Midbrain (tissue), 1 donor: ENCODE data around the gene NOS1AP.

Experiments
- DNase-seq: peaks from one replicate; lab custom pipeline; 2025; lab: John Stamatoyannopoulos, UW

Gene NOS1AP

DNA sequence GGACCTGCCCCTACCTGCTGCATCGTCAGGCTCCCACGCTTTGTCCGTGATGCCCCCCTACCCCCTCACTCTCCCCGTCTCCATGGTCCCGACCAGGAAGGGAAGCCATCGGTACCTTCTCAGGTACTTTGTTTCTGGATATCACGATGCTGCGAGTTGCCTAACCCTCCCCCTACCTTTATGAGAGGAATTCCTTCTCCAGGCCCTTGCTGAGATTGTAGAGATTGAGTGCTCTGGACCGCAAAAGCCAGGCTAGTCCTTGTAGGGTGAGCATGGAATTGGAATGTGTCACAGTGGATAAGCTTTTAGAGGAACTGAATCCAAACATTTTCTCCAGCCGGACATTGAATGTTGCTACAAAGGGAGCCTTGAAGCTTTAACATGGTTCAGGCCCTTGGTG, 298.3 kb downstream of the NOS1AP start:
- DNase-seq: no peak

- no peak for DNase-seq
Measured at GRCh38 chr1:162368451-162368850, 299.0 kb downstream of the NOS1AP start.

DNA sequence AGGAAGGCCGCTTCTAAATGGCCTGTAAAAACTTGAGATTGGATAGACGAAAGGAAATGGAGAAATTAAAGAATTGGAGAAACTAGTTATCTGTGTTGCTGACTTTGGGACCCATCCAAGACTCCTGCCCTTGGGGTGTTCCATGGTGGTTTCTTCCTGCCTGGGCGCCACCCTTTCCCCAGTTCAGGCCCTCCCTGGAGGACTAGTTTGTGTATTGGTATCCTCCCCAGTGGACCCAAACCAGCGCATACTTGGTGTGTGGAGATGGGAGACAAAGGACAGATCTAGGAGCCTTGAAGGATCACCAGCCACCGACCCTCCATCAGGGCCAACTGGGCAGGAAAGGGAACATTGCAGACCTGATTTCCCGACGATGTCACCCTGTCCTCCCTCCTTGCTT, 300.1 kb downstream of the NOS1AP start:
- no peak for DNase-seq

GRCh38 chr1:162370161-162370560, 300.7 kb downstream of the NOS1AP start:
- no peak for DNase-seq

DNA sequence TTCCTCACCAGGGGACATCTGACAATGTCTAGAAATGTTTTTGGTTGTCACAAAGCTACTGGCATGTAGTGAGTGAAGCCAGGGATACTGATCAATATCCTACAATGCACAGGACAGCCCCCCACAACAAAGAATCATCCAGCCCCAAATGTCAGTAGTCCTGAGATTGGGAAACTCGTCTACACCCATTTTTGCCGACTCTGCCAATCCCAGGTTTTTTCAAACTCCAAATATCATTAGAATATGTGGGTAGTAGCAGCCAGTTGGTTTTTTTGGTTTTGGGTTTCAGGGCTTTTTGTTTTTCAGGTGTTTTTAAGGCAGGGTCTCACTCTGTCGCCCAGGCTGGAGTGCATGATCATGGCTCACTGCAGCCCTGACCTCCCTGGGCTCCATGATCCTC, 301.2 kb downstream of the NOS1AP start:
- DNase-seq: no peak

DNA sequence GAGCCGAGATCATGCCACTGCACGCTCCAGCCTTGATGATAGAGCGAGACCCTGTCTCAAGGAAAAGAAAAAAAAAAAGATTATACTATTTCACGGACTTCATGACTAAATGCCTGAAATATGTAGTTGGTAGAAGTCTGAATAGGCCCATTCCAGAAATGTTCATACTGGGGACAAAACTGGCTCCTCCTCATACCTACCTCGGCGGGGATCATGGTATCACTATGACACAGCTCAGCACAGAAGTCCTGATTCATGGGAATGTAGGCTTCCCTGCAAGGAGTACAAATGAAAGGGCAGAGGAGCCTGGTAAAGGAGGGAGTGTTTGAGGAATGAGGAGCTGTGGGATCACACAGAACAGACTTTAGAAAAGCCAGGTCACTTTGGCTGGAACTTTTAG, 302.1 kb downstream of the NOS1AP start:
- no peak for DNase-seq

DNA sequence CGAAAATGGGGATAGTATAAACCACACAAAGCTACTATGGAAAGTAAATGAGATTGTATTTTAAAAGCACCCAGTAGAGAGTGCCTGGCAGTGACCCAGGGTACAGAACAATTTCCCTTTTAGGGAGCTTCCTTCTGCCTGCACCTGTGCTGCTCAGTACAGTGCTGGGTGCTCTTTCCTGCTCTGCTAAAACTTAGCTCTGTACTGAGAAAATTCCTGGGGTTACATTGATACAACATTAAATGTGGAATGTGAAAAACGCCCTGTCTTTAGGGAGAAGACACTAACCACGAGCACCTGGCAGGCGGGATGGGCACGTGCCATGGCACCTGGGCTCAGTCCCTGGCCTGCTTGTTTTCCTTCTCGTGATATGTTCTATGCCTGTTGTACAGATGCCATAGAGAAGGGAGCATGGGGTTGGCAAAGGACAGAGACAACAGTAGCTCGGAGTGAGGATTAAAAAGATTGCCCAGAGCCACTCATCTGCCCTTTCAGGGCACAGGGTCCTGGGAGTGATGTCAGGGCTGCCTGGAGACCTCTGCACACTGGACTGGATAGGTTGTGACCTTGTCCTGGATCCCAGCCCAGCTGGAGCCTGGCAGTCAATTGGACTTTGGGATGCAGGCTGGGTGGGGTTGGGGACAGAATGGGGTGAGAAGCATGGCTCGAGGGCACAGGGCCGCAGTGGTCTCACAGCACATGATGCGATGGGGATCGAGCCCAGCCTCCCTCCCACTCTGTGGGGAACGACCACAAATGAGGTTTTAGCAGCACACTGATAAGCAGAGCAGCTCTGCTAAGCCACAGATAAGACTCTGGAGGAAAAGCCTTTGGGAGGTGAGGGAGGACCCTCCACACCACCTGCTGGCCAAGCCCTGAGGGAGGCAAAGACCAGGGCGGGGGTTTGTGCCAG, 302.9 kb downstream of the NOS1AP start:
- no peak for DNase-seq

DNA sequence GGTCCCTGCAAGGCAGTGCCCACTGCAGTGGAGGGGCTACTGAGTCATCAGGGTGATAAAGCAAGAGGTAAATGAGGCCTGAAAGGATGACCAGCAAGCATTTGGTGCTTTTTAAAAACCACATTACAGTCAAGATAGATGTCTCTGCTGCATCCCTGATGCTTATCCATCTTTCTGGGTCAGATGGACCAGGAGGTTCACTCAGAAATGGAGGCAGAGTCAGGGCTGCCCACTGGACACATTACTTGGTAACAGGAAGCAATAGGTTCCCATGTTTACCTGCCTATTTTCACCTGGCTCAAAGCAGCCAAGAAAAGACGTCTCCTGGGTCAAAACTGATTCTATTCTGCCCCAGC, 303.6 kb downstream of the NOS1AP start:
- DNase-seq: no peak

GRCh38 chr1:162373541-162374260, 304.2 kb downstream of the NOS1AP start:
- DNase-seq: no peak

DNA sequence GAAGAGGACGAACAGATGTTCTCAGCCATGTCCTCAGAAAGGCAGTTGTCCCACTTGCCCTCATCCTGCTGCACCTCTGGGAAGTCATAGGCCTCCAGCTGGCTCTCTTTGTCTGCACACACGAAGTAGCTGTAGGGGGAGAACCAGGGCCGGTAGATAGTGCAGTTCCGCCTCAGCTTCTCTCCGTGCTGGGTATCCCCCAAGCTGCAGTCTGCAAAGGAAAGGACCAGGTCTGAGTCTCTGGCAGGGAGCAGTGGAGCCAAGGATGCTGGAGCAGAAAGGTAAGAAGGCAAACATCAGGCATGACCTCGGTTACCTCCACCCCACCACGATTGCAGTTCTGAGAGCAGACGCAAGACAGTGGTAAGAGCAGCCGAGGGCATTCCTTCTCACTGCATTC, 304.9 kb downstream of the NOS1AP start:
- DNase-seq: no peak

GRCh38 chr1:162375463-162375862, 306.0 kb downstream of the NOS1AP start:
- no peak for DNase-seq

GRCh38 chr1:162376691-162377090, 307.2 kb downstream of the NOS1AP start, which contains the start of gene SPATA46:
Gene SPATA46, minus strand, starts transcription at chr1:162376854. Its CDS starts 64 bp downstream, at chr1:162376790.
- no peak for DNase-seq

- DNase-seq: no peak
Measured at GRCh38 chr1:162380061-162380846, 310.8 kb downstream of the NOS1AP start.

DNA sequence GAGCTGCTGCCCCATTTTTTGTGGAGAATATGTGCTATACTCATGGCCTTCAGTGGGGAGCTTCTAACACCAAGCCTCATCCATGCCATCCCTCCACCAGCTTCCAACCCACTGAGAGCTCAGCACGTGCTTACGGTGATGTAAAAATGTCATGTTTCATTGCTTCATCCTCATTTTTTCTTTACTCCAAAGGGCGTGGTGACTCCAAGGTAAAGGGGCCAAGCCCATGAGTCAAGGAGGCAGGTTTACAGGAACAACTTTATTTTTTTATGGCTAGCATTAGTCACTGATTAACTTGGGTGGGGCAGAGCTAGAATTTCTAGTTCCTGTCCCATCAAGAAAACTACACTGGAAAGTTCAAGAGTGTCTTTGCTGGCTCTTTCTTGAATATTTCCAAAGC, 311.9 kb downstream of the NOS1AP start, which contains the start of gene C1orf226:
Gene C1orf226, plus strand, starts transcription at position 346 of the 400 bp plus-strand sequence. CDS start 174 bp downstream, outside the sequence.
- no peak for DNase-seq

DNA sequence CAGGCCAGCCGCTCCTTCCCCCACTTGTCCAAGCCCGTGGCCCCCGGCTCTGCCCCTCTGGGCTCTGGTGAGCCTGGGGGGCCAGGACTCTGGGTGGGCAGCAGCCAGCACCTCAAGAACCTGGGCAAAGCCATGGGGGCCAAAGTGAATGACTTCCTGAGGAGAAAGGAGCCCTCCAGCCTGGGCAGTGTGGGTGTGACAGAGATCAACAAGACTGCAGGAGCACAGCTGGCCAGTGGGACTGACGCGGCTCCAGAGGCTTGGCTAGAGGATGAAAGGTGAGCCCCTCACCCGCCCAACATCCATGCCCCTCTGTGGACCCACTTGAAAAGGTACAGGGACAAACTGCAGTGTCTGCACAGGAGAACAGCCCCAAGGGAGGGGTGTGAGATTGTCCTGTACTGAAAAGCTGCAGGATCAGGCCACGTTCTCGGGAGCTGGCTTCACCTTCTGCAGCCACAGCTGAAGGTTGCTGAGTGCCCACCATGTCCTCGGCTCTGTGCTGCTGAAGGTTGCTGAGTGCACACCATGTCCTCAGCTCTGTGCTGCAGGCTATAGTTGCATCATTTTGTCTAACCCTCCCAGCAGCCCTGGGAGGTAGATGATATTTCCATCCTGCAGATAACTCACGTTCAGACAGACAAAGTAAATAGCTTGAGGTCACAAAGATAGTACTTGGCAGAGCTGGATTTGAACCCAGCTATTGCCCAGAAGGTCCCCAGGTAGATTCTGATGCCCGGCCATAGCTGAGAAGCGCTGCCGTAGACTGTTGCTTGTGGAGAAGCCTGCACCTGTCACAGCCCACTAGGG, 312.7 kb downstream of the NOS1AP start:
- DNase-seq: no peak

DNA sequence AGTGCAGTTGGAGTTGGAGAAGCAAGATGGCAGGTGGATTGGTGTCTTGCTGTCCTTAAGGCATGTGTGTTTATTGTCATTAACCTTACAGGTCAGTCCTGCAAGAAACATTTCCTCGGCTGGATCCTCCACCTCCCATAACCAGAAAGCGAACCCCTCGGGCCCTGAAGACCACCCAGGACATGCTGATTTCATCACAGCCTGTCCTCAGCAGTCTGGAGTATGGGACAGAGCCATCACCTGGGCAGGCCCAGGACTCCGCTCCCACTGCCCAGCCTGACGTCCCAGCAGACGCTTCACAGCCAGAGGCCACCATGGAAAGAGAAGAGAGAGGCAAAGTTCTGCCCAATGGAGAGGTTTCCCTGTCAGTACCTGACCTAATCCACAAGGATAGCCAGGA, 313.6 kb downstream of the NOS1AP start:
- DNase-seq: no peak

DNA sequence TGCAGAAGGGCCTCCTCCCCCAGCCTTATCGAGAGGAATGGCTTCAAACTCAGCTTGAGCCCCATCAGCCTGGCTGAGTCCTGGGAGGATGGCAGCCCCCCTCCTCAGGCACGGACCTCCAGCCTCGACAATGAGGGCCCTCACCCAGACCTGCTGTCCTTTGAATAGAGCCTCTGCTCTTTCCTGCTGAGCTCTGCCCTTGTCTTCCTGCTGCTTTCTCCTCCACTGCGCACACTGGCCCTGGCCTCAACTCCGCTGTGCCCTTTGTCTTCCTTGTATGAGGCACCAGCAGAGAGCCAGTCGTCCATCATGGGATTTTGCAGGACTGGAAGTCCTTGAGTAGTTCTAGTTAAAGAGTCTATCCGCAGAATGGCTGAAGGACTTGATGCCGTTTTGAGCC, 314.0 kb downstream of the NOS1AP start:
- DNase-seq: no peak

GRCh38 chr1:162384116-162384515, 314.6 kb downstream of the NOS1AP start:
- no peak for DNase-seq

- no peak for DNase-seq
Measured at GRCh38 chr1:162384601-162385279, 315.2 kb downstream of the NOS1AP start.

- no peak for DNase-seq
Measured at GRCh38 chr1:162385280-162385623, 315.8 kb downstream of the NOS1AP start.

DNA sequence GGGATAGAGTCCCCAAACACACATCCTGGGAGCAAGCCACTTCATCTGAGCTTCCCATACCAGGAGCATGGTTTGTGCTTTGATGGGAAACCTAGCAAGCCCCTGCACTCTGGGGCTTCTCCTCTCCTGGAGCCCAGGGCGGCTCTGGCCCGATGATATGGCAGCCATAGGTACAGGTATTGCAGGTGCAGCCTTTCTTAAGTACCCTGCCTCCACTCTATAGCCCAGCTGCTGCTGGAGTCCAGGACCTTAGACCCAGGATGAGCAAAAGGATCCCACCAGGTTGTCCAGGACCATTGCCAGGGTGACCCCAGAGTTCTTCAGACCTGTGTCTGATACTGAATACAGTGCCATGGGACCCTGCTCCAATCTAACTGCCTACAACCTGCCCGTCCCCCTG, 316.2 kb downstream of the NOS1AP start:
- DNase-seq: no peak
